GM13976 (cell line): ENCODE measurements around the gene TMSB4X.

Experiments used
- DNase-seq: peaks from one replicate; pipeline ENCODE4 v3.0.0; 2012; ENCODE audit warnings: low spot score
- CTCF ChIP-seq: IDR thresholded peaks from 2 replicates; pipeline ENCODE4 v1.5.1; 2012; ENCODE audit warnings: borderline replicate concordance, mild to moderate bottlenecking; ENCODE audit not compliant: insufficient read depth; ENCODE audit errors: extremely low read depth, missing control alignments, control extremely low read depth
- in situ Hi-C: fragments of 300-500 bp; cut with MboI; formaldehyde crosslinking; loops from one replicate; pipeline ENCODE4 v1.12.0; 2022; ENCODE audit warnings: low sequenced_read_pairs, mixed read lengths, inconsistent platforms; ENCODE audit not compliant: unreplicated experiment

Gene TMSB4X

GRCh38 chrX:12985331-12985730, 10.4 kb downstream of the TMSB4X start:
- in situ Hi-C loops: loop anchor here (25.0 kb wide), 1 partner anchor 277 kb away; no protein-coding TSS in a partner anchor
- DNase-seq: no peak
- TF ChIP-seq CTCF: no peak

DNA sequence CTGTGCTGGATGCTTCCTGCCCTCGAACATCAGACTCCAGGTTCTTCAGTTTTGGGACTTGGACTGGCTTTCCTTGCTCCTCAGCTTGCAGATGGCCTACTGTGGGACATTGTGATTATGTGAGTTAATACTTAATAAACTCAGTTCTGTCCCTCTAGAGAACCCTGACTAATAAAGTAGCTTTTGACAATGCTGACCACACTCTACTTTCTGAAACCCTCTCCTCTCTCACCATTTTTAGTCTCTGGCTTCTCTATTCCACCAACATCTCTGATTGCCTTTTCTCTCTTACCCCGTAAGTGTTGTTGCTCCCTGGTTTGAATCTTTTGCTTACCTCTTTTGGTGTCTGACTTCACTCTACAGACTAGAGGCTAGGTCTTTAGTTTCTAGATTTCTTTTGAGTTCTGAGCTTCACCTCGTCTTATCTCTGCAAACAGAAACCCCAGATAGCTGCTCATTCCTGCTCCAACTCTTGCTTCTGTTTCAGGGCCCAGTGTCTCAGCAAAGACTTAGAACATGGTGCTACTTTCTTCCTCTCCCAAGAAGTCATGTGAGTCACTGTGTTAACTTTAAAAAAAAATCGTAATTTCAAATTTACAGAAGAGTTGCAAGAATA, 11.4 kb downstream of the TMSB4X start:
- in situ Hi-C loops: loop anchor here (25.0 kb wide), 1 partner anchor 276 kb away; no protein-coding TSS in a partner anchor
- TF ChIP-seq CTCF: no peak
- no peak for DNase-seq

GRCh38 chrX:12986886-12987285, 12.0 kb downstream of the TMSB4X start:
- no peak for TF ChIP-seq CTCF
- DNase-seq: no peak
- in situ Hi-C loops: loop anchor here (25.0 kb wide), 1 partner anchor 275 kb away; no protein-coding TSS in a partner anchor

DNA sequence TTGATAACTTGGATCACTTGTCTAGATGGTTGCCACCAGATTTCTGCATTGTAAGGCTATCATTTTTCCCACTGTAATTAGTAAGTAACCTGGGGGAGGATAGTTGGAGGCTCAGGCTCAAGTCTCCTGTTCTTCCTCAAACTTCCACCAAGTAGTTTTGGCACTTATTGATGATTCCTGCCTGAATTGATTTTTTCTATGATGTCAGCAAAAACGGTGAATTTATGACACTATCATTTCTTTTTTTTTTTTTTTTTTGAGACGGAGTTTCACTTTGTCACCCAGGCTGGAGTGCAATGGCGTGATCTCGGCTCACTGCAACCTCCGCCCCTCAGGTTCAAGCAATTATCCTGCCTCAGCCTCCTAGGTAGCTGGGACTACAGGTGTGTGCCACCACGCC, 12.4 kb downstream of the TMSB4X start:
- no peak for TF ChIP-seq CTCF
- in situ Hi-C loops: loop anchor here (25.0 kb wide), 1 partner anchor 275 kb away; no protein-coding TSS in a partner anchor
- no peak for DNase-seq

GRCh38 chrX:12987900-12988594, 13.1 kb downstream of the TMSB4X start:
- in situ Hi-C loops: loop anchor here (25.0 kb wide), 1 partner anchor 274 kb away; no protein-coding TSS in a partner anchor

GRCh38 chrX:12988797-12989196, 13.9 kb downstream of the TMSB4X start:
- in situ Hi-C loops: loop anchor here (25.0 kb wide), 1 partner anchor 274 kb away; no protein-coding TSS in a partner anchor
- no peak for DNase-seq
- TF ChIP-seq CTCF: no peak

More at GRCh38 chrX:12987900-12988594, 13.1 kb downstream of the TMSB4X start:
- no peak for TF ChIP-seq CTCF
- DNase-seq: no peak
